Neural cell (in vitro differentiated cells): ENCODE results near the gene CNNM1. TPM values are rescaled to one million over a fixed set of nuclear protein-coding genes. Genes with fewer than 3 reads are reported as not detected.

ENCODE experiments used
- H2AFZ ChIP-seq: fragments of 200-600, 300-800 bp; sonication (generic), shearing (Covaris generic); 2 replicates; pipeline ENCODE4 v1.6.0; 2014; ENCODE audit warnings: low read depth, mild to moderate bottlenecking, antibody characterized with exemption, low read length, moderate library complexity
- H3F3A ChIP-seq: fragments of 200-600 bp; shearing (Covaris generic); 2 replicates; pipeline ENCODE4 v1.6.1; 2016; ENCODE audit warnings: mild to moderate bottlenecking, moderate library complexity, mixed read lengths, antibody characterized with exemption, low read length; ENCODE audit not compliant: insufficient read depth, poor library complexity, severe bottlenecking
- H3K27ac ChIP-seq: fragments of 200-600, 300-800 bp; sonication (generic), shearing (Covaris generic); 2 replicates; pipeline ENCODE4 v1.5.1; 2014; ENCODE audit warnings: mild to moderate bottlenecking, low read length, moderate library complexity
- H3K27me3 ChIP-seq: fragments of 300-800, 200-600 bp; sonication (generic), shearing (Covaris generic); 2 replicates; pipeline ENCODE4 v1.6.0; 2014; ENCODE audit warnings: mild to moderate bottlenecking, low read depth, low read length, moderate library complexity; ENCODE audit not compliant: insufficient read depth
- H3K36me3 ChIP-seq: fragments of 300-800, 200-600 bp; sonication (generic), shearing (Covaris generic); 2 replicates; pipeline ENCODE4 v1.5.1; 2014; ENCODE audit warnings: mild to moderate bottlenecking, antibody characterized with exemption, low read length, moderate library complexity; ENCODE audit not compliant: insufficient read depth
- H3K4me2 ChIP-seq: fragments of 300-800, 200-600 bp; sonication (generic), shearing (Covaris generic); 2 replicates; pipeline ENCODE4 v1.6.0; 2014; ENCODE audit warnings: mild to moderate bottlenecking, low read length
- H3K4me3 ChIP-seq: fragments of 300-800, 200-600 bp; sonication (generic), shearing (Covaris generic); 2 replicates; pipeline ENCODE4 v1.5.1; 2014; ENCODE audit warnings: mild to moderate bottlenecking, low read length, moderate library complexity
- H3K79me2 ChIP-seq: fragments of 200-600 bp; shearing (Covaris generic); replicated peaks from 2 replicates; pipeline ENCODE4 v1.6.0; 2014; ENCODE audit warnings: mild to moderate bottlenecking, low read length, moderate library complexity; ENCODE audit not compliant: insufficient read depth
- H3K9ac ChIP-seq: fragments of 300-800, 200-600 bp; sonication (generic), shearing (Covaris generic); 2 replicates; pipeline ENCODE4 v1.6.1; 2016; ENCODE audit warnings: mild to moderate bottlenecking, low read length, mixed read lengths
- H3K9me2 ChIP-seq: fragments of 200-600 bp; shearing (Covaris generic); 2 replicates; pipeline ENCODE4 v1.6.1; 2016; ENCODE audit warnings: mild to moderate bottlenecking, low read length, mixed read lengths; ENCODE audit not compliant: insufficient read depth
- H3K9me3 ChIP-seq: fragments of 200-600, 300-800 bp; sonication (generic), shearing (Covaris generic); 2 replicates; pipeline ENCODE4 v1.6.1; 2016; ENCODE audit warnings: mild to moderate bottlenecking, mixed run types, low read length, moderate library complexity, mixed read lengths
- H4K20me1 ChIP-seq: fragments of 200-600 bp; shearing (Covaris generic); 2 replicates; pipeline ENCODE4 v1.6.1; 2016; ENCODE audit warnings: mild to moderate bottlenecking, mixed run types; ENCODE audit not compliant: insufficient read depth
- EP300 ChIP-seq: fragments of 450-650 bp; conservative IDR thresholded peaks from 2 replicates; pipeline ENCODE4 v1.6.1; 2014; ENCODE audit warnings: antibody characterized with exemption, mild to moderate bottlenecking, moderate library complexity; ENCODE audit not compliant: poor library complexity, severe bottlenecking
- EZH2 ChIP-seq: fragments of 200-600, 300-800 bp; shearing (Covaris generic), sonication (generic); IDR thresholded peaks from 2 replicates; pipeline ENCODE4 v1.6.1; 2014; ENCODE audit warnings: antibody characterized with exemption, low read length, borderline replicate concordance, mild to moderate bottlenecking; ENCODE audit not compliant: insufficient read depth, poor library complexity, severe bottlenecking
- MXI1 ChIP-seq: fragments of 450-650 bp; conservative IDR thresholded peaks from 2 replicates; pipeline ENCODE4 v1.6.1; 2014; ENCODE audit warnings: antibody characterized with exemption, mild to moderate bottlenecking; ENCODE audit not compliant: poor library complexity, severe bottlenecking
- POLR2AphosphoS5 ChIP-seq: IDR thresholded peaks from 2 replicates; pipeline ENCODE4 v1.6.1; 2012
- RAD21 ChIP-seq: fragments of 450-650 bp; conservative IDR thresholded peaks from 2 replicates; pipeline ENCODE4 v1.6.1; 2014; ENCODE audit warnings: antibody characterized with exemption, mild to moderate bottlenecking, moderate library complexity
- SMC3 ChIP-seq: fragments of 450-650 bp; conservative IDR thresholded peaks from 2 replicates; pipeline ENCODE4 v1.6.1; 2014; ENCODE audit warnings: antibody characterized with exemption, mild to moderate bottlenecking, moderate library complexity; ENCODE audit not compliant: poor library complexity
- TAF1 ChIP-seq: IDR thresholded peaks from 2 replicates; pipeline ENCODE4 v1.6.1; 2012; ENCODE audit warnings: low read depth
- polyA plus RNA-seq: library from polyadenylated mRNA; depleted of rRNA; stranded (reverse); fragments of >200 nt; gene quantifications from 2 replicates; pipeline ENCODE4 v1.2.3, GENCODE V29; 2014
- TF ChIP-seq, protein P1 (sequence below): IDR thresholded peaks from 2 replicates; pipeline ENCODE4 v1.6.1; 2012; ENCODE audit warnings: borderline replicate concordance
- TF ChIP-seq, protein P2 (sequence below): fragments of 450-650 bp; IDR thresholded peaks from 2 replicates; pipeline ENCODE4 v1.5.1; 2014; ENCODE audit warnings: antibody characterized with exemption, mild to moderate bottlenecking, moderate library complexity; ENCODE audit not compliant: poor library complexity, severe bottlenecking

The CNNM1 gene
- polyA plus RNA-seq, 1 donor from 2014 or later = 1.5 TPM

DNA sequence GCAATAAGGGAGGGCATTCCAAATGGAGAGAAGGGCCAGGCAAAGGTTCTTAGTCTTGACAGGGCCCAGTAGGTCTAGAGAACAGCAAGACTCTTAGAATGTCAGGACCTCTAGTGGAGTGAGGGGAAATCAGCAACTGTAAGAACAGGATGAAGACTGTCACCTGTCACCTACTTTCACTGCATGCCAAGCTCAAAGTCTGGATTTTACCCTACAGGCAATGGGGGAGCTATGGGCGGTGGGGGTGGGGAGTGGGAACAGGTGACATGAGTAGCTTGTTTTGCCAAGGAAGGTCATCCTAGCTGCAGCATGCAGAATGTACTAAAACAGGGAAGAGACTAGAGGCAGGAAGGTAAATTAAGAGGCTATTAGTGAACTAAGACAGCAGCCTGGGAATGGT lies 82.9 kb downstream of the CNNM1 start:
- H3K36me3 ChIP-seq = no peaks in the 10 kb centered on the region
- H4K20me1 ChIP-seq = no peaks in the 10 kb centered on the region
- no peak overlapping the region for H3K4me2 ChIP-seq

DNA sequence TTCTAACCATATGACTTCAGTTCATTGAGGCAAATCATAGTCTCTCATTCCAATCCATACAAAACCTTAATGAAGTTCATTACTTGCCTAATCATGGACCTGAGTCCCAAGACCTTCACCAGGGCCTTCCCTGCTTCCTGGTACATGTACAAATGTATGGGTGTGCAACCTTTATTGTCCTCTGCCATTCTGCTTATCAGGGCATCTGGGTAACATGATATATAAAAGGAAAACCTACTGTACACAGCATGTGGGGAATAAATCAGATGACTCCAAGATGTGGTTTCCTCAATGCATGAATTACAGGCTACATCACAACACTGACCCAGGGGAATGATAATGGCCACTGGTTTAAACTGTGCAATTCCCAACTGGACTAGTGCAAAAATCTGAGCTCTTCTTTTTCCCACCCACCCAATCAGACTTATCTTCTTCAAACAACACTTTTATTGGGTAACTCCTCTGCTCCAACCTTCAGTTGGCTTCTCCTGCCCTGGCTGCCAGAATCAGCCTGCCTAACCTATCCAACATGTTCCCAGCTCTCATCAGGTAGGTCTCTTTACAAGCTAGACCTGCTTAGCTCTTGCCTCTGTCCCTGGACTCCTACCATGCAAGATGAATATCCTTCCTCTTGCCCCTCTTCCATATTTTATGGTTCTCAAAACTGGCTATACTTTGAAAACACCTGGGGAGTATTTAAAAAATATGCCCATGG lies 89.9 kb downstream of the CNNM1 start:
- H3K4me3 ChIP-seq = no peak overlapping the region

More for the DNA sequence above, 82.9 kb downstream of the CNNM1 start:
- Histone ChIP-seq H3K27me3 (no peaks in the 10 kb centered on the region), H3K9me3 (no peaks in the 10 kb centered on the region), H3K9me2 (no peaks in the 10 kb centered on the region), H2AFZ (no peak overlapping the region), H3K27ac (no peak overlapping the region), H3F3A (no peaks in the 10 kb centered on the region), H3K79me2 (no peaks in the 10 kb centered on the region), H3K9ac (no peak overlapping the region), H3K4me3 (no peak overlapping the region)
- TF ChIP-seq, protein P1, sequence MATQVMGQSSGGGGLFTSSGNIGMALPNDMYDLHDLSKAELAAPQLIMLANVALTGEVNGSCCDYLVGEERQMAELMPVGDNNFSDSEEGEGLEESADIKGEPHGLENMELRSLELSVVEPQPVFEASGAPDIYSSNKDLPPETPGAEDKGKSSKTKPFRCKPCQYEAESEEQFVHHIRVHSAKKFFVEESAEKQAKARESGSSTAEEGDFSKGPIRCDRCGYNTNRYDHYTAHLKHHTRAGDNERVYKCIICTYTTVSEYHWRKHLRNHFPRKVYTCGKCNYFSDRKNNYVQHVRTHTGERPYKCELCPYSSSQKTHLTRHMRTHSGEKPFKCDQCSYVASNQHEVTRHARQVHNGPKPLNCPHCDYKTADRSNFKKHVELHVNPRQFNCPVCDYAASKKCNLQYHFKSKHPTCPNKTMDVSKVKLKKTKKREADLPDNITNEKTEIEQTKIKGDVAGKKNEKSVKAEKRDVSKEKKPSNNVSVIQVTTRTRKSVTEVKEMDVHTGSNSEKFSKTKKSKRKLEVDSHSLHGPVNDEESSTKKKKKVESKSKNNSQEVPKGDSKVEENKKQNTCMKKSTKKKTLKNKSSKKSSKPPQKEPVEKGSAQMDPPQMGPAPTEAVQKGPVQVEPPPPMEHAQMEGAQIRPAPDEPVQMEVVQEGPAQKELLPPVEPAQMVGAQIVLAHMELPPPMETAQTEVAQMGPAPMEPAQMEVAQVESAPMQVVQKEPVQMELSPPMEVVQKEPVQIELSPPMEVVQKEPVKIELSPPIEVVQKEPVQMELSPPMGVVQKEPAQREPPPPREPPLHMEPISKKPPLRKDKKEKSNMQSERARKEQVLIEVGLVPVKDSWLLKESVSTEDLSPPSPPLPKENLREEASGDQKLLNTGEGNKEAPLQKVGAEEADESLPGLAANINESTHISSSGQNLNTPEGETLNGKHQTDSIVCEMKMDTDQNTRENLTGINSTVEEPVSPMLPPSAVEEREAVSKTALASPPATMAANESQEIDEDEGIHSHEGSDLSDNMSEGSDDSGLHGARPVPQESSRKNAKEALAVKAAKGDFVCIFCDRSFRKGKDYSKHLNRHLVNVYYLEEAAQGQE = no peak
- TF ChIP-seq POLR2AphosphoS5 (no peak), EP300 (no peak), RAD21 (no peak)
- TF ChIP-seq, protein P2, sequence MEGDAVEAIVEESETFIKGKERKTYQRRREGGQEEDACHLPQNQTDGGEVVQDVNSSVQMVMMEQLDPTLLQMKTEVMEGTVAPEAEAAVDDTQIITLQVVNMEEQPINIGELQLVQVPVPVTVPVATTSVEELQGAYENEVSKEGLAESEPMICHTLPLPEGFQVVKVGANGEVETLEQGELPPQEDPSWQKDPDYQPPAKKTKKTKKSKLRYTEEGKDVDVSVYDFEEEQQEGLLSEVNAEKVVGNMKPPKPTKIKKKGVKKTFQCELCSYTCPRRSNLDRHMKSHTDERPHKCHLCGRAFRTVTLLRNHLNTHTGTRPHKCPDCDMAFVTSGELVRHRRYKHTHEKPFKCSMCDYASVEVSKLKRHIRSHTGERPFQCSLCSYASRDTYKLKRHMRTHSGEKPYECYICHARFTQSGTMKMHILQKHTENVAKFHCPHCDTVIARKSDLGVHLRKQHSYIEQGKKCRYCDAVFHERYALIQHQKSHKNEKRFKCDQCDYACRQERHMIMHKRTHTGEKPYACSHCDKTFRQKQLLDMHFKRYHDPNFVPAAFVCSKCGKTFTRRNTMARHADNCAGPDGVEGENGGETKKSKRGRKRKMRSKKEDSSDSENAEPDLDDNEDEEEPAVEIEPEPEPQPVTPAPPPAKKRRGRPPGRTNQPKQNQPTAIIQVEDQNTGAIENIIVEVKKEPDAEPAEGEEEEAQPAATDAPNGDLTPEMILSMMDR = no peak

More for the DNA sequence above, 89.9 kb downstream of the CNNM1 start:
- Histone ChIP-seq H3K9me3 (no peaks in the 10 kb centered on the region), H2AFZ (no peak overlapping the region), H3K27ac (no peak overlapping the region), H3K79me2 (no peaks in the 10 kb centered on the region), H3F3A (no peaks in the 10 kb centered on the region), H3K36me3 (peaks cover 3% of the 10 kb centered on the region), H3K4me2 (no peak overlapping the region), H3K27me3 (no peaks in the 10 kb centered on the region), H3K9ac (no peak overlapping the region), H4K20me1 (no peaks in the 10 kb centered on the region), H3K9me2 (no peaks in the 10 kb centered on the region)
- no peak for TF ChIP-seq RAD21
- TF ChIP-seq TAF1 = no peak
- TF ChIP-seq, protein P2 = no peak
- TF ChIP-seq POLR2AphosphoS5 = no peak
- TF ChIP-seq, protein P1 = no peak
- no peak for TF ChIP-seq EP300
- TF ChIP-seq SMC3 = no peak
- no peak for TF ChIP-seq EZH2
- TF ChIP-seq MXI1 = no peak
